IMR-90 (cell line): Measurements from ENCODE around the gene RTEL1. TPM values are rescaled to one million over a fixed set of nuclear protein-coding genes. Genes with fewer than 3 reads are reported as not detected.
A peak's percentile ranks its signal among the peaks of the same experiment; 100 is the strongest.

Source experiments
- ATAC-seq: fragments of 200-7000 bp; cut with Tn5 transposase; 2 replicates; pipeline ENCODE4 v1.9.1; 2020; ENCODE audit warnings: low read depth, mild to moderate bottlenecking, moderate library complexity
- BruUV-seq: library from RNA; stranded (reverse); fragments of 400-500 nt; replicated peaks from 2 replicates; lab custom pipeline; 2021; lab: Mats Ljungman, UMichigan
- CTCF ChIA-PET: fragments of 300-600 bp; formaldehyde crosslinking; extraction: SDS; loops from one replicate; lab custom pipeline; 2021; ENCODE audit warnings: antibody characterized with exemption; lab: Yijun Ruan, JAX
- POLR2A ChIA-PET: fragments of 300-600 bp; sonication (Branson Sonifier 250); formaldehyde crosslinking; loops from one replicate; lab custom pipeline; 2022; ENCODE audit warnings: antibody characterized with exemption; ENCODE audit not compliant: unreplicated experiment; lab: Charles Lee
- DNase-seq: peaks from one replicate; pipeline ENCODE4 v3.0.0; 2013
- H2AFZ ChIP-seq: replicated peaks from 2 replicates; pipeline ENCODE3; 2013; ENCODE audit warnings: low read length, mild to moderate bottlenecking; ENCODE audit not compliant: poor library complexity
- H2AK5ac ChIP-seq: 2 replicates; pipeline ENCODE4 v1.6.1; 2013; ENCODE audit warnings: low read depth, low read length, inconsistent platforms
- H2AK9ac ChIP-seq: replicated peaks from 2 replicates; pipeline ENCODE3; 2013; ENCODE audit warnings: mild to moderate bottlenecking, low read depth, low read length, moderate library complexity; ENCODE audit not compliant: poor library complexity
- H2BK120ac ChIP-seq: 2 replicates; pipeline ENCODE4 v1.6.1; 2013; ENCODE audit warnings: low read depth, low read length, inconsistent platforms
- H2BK15ac ChIP-seq: 3 replicates; pipeline ENCODE4 v1.6.1; 2013; ENCODE audit warnings: low read depth, low read length, inconsistent platforms
- H2BK20ac ChIP-seq: 2 replicates; pipeline ENCODE4 v1.6.1; 2013; ENCODE audit warnings: low read depth, mild to moderate bottlenecking, inconsistent platforms, low read length, moderate library complexity
- H2BK5ac ChIP-seq: 2 replicates; pipeline ENCODE4 v1.6.1; 2013; ENCODE audit warnings: mild to moderate bottlenecking, low read depth, low read length, inconsistent platforms; ENCODE audit not compliant: poor library complexity, severe bottlenecking
- H3K14ac ChIP-seq: replicated peaks from 2 replicates; pipeline ENCODE4 v1.6.1; 2013; ENCODE audit warnings: low read depth, low read length, inconsistent platforms
- H3K18ac ChIP-seq: 2 replicates; pipeline ENCODE4 v1.6.1; 2013; ENCODE audit warnings: low read depth, low read length, control low read depth
- H3K23ac ChIP-seq: 2 replicates; pipeline ENCODE4 v1.6.1; 2013; ENCODE audit warnings: low read depth, low read length, inconsistent platforms
- H3K27ac ChIP-seq: 2 replicates; pipeline ENCODE4 v1.5.1; 2013; ENCODE audit warnings: mild to moderate bottlenecking, control low read depth, low read length; ENCODE audit not compliant: insufficient read depth
- H3K27me3 ChIP-seq: 2 replicates; pipeline ENCODE4 v1.6.1; 2013; ENCODE audit warnings: low read length; ENCODE audit not compliant: control insufficient read depth, insufficient read depth
- H3K36me3 ChIP-seq: 2 replicates; pipeline ENCODE4 v1.6.1; 2013; ENCODE audit warnings: low read length, mixed read lengths; ENCODE audit not compliant: control insufficient read depth, insufficient read depth
- H3K4ac ChIP-seq: 2 replicates; pipeline ENCODE4 v1.6.1; 2013; ENCODE audit warnings: low read depth, low read length, inconsistent platforms
- H3K4me1 ChIP-seq: 2 replicates; pipeline ENCODE4 v1.6.1; 2013; ENCODE audit warnings: low read length, mixed read lengths; ENCODE audit not compliant: control insufficient read depth, insufficient read depth
- H3K4me2 ChIP-seq: 2 replicates; pipeline ENCODE4 v1.6.1; 2013; ENCODE audit warnings: low read depth, mild to moderate bottlenecking, control low read depth, low read length, moderate library complexity
- H3K4me3 ChIP-seq: 2 replicates; pipeline ENCODE4 v1.5.1; 2013; ENCODE audit warnings: low read depth, mild to moderate bottlenecking, control low read depth, low read length, moderate library complexity; ENCODE audit not compliant: insufficient read depth
- H3K56ac ChIP-seq: 2 replicates; pipeline ENCODE4 v1.6.1; 2013; ENCODE audit warnings: low read length, inconsistent platforms; ENCODE audit not compliant: insufficient read depth; ENCODE audit errors: extremely low read depth
- H3K79me1 ChIP-seq, 2 experiments: 2 replicates each; pipeline ENCODE4 v1.6.1; 2013; ENCODE audit warnings: low read length in 2 of 2, inconsistent platforms in 1 of 2, low read depth in 1 of 2
- H3K9ac ChIP-seq: 2 replicates; pipeline ENCODE4 v1.6.1; 2013; ENCODE audit warnings: low read depth, low read length, control low read depth
- H3K9me1 ChIP-seq: 2 replicates; pipeline ENCODE4 v1.6.1; 2013; ENCODE audit warnings: low read length, inconsistent platforms; ENCODE audit not compliant: insufficient read depth
- H3K9me3 ChIP-seq: 2 replicates; pipeline ENCODE4 v1.6.1; 2013; ENCODE audit warnings: low read length; ENCODE audit not compliant: control insufficient read depth, insufficient read depth
- H4K20me1 ChIP-seq: 2 replicates; pipeline ENCODE4 v1.6.1; 2013; ENCODE audit warnings: low read length, inconsistent platforms; ENCODE audit not compliant: insufficient read depth
- H4K5ac ChIP-seq: 2 replicates; pipeline ENCODE4 v1.6.1; 2013; ENCODE audit warnings: mild to moderate bottlenecking, low read depth, low read length, control low read depth
- H4K8ac ChIP-seq, 2 experiments: 2 replicates each; pipeline ENCODE4 v1.6.1; 2013; ENCODE audit warnings: low read depth in 2 of 2, low read length in 2 of 2, control low read depth in 1 of 2, inconsistent platforms in 1 of 2
- H4K91ac ChIP-seq: 2 replicates; pipeline ENCODE4 v1.6.1; 2013; ENCODE audit warnings: low read depth, low read length, inconsistent platforms; ENCODE audit not compliant: insufficient read depth
- BHLHE40 ChIP-seq: fragments of 150-350 bp; IDR thresholded peaks from 2 replicates; pipeline ENCODE4 v1.6.1; 2016; ENCODE audit warnings: mild to moderate bottlenecking, low read depth, low read length
- FOS ChIP-seq: fragments of 150-350 bp; IDR thresholded peaks from 2 replicates; pipeline ENCODE4 v1.6.1; 2016; ENCODE audit warnings: low read depth, low read length
- MAZ ChIP-seq: IDR thresholded peaks from 2 replicates; pipeline ENCODE4 v1.6.1; 2012; ENCODE audit warnings: low read depth, mild to moderate bottlenecking, low read length, improper control_type of control experiment, moderate library complexity, borderline replicate concordance
- RCOR1 ChIP-seq: IDR thresholded peaks from 2 replicates; pipeline ENCODE4 v1.6.1; 2012; ENCODE audit warnings: mild to moderate bottlenecking, low read length, improper control_type of control experiment; ENCODE audit not compliant: insufficient replicate concordance
- SMC3 ChIP-seq: fragments of 150-350 bp; IDR thresholded peaks from 2 replicates; pipeline ENCODE4 v1.6.1; 2016; ENCODE audit warnings: low read depth, mild to moderate bottlenecking, antibody characterized with exemption, low read length, moderate library complexity
- WGBS, 2 experiments: methylation state at CpG; one replicate each; pipeline versions ENCODE4 v1.1.5 to v1.1.7; 2013; ENCODE audit warnings: missing lambda C conversion rate in 2 of 2; ENCODE audit not compliant: insufficient read length in 1 of 2; ENCODE audit errors: extremely low coverage in 2 of 2; 5-methylcytosine and 5-hydroxymethylcytosine counted together
- dilution Hi-C: fragments of 300-500 bp; cut with HindIII; formaldehyde crosslinking; loops from one replicate; pipeline ENCODE4 v1.14.3; 2018; ENCODE audit warnings: low sequenced_read_pairs; ENCODE audit not compliant: unreplicated experiment
- in situ Hi-C: fragments of 300-500 bp; cut with MboI; formaldehyde crosslinking; loops from 3 replicates; pipeline ENCODE4 v1.14.3; 2019; ENCODE audit warnings: low sequenced_read_pairs, inconsistent platforms, mixed read lengths
- intact Hi-C: fragments of 100-400 bp; cut with micrococcal nuclease; formaldehyde crosslinking; loops from 2 replicates; pipeline ENCODE4 v1.10.0; 2022
- polyA plus RNA-seq, 3 experiments: library from polyadenylated mRNA; depleted of rRNA; stranded (reverse); fragments of >200 nt; gene quantifications; 2 replicates each; pipeline ENCODE4 v1.2.3, GENCODE V29; 2012; ENCODE audit warnings: low replicate concordance in 1 of 3
- total RNA-seq: library from RNA; depleted of rRNA; stranded (reverse); fragments of >200 nt; gene quantifications from 2 replicates; pipeline ENCODE4 v1.2.3, GENCODE V29; 2012
- TF ChIP-seq, protein P1 (sequence below): fragments of 150-350 bp; IDR thresholded peaks from 2 replicates; pipeline ENCODE4 v1.6.1; 2017; ENCODE audit warnings: mild to moderate bottlenecking, antibody characterized with exemption, low read length, low read depth
- TF ChIP-seq, protein P2 (sequence below): conservative IDR thresholded peaks from 2 replicates; pipeline ENCODE4 v1.5.1; 2012; ENCODE audit warnings: mild to moderate bottlenecking, low read depth, low read length, improper control_type of control experiment

RTEL1 gene
- total and polyA plus RNA-seq, 2 of the 4 experiments (the other 2 are of a cell fraction) = 14.7 to 18.8 TPM

DNA sequence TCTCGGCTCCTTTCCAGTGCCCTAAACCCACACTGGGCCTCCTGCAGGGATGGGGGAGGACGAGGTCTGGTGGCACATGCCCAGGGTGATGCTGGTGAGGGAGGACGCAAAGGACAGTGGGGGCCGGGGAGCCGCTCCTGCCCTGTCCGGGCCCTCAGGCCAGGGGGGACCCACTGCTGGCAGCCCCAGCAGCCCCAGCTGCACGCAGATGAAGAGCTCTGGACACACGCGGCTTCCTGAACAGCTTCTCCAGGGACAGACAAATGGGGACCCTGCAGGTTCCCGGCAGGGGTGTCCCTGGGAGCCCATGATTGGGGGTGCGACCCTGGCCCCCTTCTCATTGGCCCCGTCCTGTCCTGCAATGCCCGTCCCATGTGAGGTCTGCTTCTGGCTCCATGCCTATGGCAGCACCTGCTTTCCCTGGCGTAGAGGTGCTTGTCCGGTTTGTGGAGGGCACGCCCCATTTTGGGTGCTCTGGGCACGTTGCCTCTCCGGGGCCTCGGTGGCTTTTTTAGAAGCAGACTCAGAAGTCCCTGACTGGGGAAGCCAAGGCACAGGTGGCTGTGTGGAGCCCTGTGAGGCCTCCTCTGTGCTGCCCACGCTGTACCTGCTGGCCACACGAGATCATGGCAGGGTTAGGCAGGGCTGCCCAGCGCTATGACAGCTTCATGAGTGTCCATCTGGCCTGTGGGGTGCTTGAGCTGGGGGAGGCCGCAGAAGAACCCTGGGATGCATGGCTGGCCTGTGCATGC, 22.9 kb downstream of the RTEL1 start:
- no peak for DNase-seq
- Histone ChIP-seq H3K4me3 (no peak overlapping the region), H4K91ac (peak overlapping the region; percentile 99), H3K14ac (peak overlapping the region; percentile 98; the same call in 1 of the 2 replicates), H2BK120ac (peak overlapping the region; percentile 99), H3K27me3 (no peaks in the 10 kb centered on the region), H3K79me1 (peaks cover 10 to 38% of the 10 kb centered on the region in 2 experiments; a peak in 3 of 4 replicates), H3K9me1 (peaks cover 17% of the 10 kb centered on the region), H2AK9ac (peak overlapping the region; percentile 48), H4K5ac (peak overlapping the region; percentile 98), H3K56ac (no peak overlapping the region), H2BK5ac (peak overlapping the region; percentile 99), H3K9me3 (no peaks in the 10 kb centered on the region), H3K9ac (no peak overlapping the region), H2AK5ac (peak overlapping the region; percentile 100), H4K20me1 (no peaks in the 10 kb centered on the region), H3K18ac (peak overlapping the region; percentile 99; the same call in 1 of the 2 replicates), H3K4me1 (peaks cover 16% of the 10 kb centered on the region), H2BK20ac (peak overlapping the region; percentile 92), H3K4ac (peak overlapping the region; percentile 100), H3K27ac (peak overlapping the region; percentile 92), H3K23ac (no peak overlapping the region), H3K4me2 (no peak overlapping the region), H4K8ac (peak overlapping the region; percentile 99 to 100; a peak in 3 of 4 replicates), H2BK15ac (peak overlapping the region; percentile 100; the same call in 1 of the 3 replicates), H3K36me3 (peaks cover 28% of the 10 kb centered on the region), H2AFZ (no peak overlapping the region)
- POLR2A ChIA-PET = no interaction called here
- CTCF ChIA-PET = no interaction called here
- dilution Hi-C loops (no loop called here), intact Hi-C loops (no loop called here), in situ Hi-C loops (no loop called here)
- ATAC-seq = no peak
- BruUV-seq = no TSS peak
- no peak for TF ChIP-seq FOS
- TF ChIP-seq BHLHE40 = no peak
- no peak for TF ChIP-seq SMC3
- TF ChIP-seq, protein P1, sequence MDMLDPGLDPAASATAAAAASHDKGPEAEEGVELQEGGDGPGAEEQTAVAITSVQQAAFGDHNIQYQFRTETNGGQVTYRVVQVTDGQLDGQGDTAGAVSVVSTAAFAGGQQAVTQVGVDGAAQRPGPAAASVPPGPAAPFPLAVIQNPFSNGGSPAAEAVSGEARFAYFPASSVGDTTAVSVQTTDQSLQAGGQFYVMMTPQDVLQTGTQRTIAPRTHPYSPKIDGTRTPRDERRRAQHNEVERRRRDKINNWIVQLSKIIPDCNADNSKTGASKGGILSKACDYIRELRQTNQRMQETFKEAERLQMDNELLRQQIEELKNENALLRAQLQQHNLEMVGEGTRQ = no peak
- no peak for TF ChIP-seq MAZ
- TF ChIP-seq, protein P2, sequence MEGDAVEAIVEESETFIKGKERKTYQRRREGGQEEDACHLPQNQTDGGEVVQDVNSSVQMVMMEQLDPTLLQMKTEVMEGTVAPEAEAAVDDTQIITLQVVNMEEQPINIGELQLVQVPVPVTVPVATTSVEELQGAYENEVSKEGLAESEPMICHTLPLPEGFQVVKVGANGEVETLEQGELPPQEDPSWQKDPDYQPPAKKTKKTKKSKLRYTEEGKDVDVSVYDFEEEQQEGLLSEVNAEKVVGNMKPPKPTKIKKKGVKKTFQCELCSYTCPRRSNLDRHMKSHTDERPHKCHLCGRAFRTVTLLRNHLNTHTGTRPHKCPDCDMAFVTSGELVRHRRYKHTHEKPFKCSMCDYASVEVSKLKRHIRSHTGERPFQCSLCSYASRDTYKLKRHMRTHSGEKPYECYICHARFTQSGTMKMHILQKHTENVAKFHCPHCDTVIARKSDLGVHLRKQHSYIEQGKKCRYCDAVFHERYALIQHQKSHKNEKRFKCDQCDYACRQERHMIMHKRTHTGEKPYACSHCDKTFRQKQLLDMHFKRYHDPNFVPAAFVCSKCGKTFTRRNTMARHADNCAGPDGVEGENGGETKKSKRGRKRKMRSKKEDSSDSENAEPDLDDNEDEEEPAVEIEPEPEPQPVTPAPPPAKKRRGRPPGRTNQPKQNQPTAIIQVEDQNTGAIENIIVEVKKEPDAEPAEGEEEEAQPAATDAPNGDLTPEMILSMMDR = no peak
- no peak for TF ChIP-seq RCOR1
- WGBS, 2 experiments = 96% methylated on average over 15 of the region's 23 CpGs; no CpG with 5 or more reads in 1 of the 2 experiments
